NCI-H2196 (cell line): ENCODE results near the gene MAGI2.
"Not testable (repeated sequence)": the region's sequence is repeated elsewhere in the genome, so short reads cannot be mapped to it uniquely, and the experiment has no call there.

ENCODE experiments used
- DNase-seq: peaks from one replicate; lab custom pipeline; 2025; ENCODE audit not compliant: unreplicated experiment; lab: John Stamatoyannopoulos, UW

MAGI2 gene

GRCh38 chr7:78265486-78265885 lies 1188.0 kb downstream of the MAGI2 start:
- DNase-seq = no peak

DNA sequence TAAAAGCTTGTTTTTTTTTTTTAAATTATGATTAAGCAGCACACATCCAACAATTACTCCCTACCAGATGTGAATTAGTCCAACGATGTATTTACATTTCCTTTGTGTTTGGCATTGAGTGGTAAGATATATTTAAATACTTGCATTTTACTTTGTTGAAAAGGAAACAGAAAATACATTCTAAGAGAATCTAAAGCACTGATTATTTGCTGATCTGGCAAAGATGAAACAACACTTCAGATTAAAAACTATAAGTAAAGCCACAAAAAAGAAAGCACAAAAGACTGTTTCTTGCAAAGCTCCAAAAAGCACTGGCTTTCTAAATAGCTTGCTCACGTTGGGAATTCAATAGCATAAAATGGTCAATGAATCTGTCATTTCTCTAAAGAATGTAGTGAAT lies 1188.4 kb downstream of the MAGI2 start:
- no peak for DNase-seq

DNA sequence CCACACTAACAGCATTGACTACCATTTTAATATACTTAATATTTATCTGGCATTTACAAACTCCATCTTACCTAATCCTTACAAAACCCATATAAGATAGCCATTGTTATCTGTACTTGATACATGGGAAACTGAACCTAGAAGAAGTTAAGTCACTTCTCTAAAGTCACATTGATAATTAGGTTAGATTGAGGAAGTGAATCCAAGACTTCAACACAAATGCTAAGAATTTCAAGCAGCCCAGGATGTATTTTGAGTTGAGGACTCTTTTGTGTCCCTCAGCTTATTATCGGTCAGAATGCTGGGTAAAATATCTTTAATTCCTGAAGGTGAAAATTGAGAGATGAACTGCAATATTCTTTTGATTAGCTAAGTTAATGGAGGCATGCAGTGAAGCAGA lies 1189.4 kb downstream of the MAGI2 start:
- DNase-seq = no peak

DNA sequence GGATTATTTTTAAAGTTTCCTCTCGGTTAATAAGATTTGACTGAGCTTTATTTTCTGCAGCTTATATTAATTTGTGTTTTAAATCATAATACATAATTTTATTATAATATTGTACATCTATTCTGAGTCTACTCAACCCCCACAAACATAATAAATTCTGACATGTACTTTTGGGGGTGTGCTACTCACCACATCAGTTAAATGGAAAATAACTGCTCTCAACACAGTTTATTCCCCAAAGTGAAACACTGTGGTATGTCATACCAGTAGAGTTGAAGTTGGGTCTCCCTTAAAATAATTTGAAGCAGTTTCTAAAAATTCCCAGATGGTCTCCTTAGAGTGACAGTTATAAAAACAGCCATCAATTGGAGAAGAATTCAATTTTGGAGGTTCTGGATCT lies 1191.7 kb downstream of the MAGI2 start:
- DNase-seq = no peak

DNA sequence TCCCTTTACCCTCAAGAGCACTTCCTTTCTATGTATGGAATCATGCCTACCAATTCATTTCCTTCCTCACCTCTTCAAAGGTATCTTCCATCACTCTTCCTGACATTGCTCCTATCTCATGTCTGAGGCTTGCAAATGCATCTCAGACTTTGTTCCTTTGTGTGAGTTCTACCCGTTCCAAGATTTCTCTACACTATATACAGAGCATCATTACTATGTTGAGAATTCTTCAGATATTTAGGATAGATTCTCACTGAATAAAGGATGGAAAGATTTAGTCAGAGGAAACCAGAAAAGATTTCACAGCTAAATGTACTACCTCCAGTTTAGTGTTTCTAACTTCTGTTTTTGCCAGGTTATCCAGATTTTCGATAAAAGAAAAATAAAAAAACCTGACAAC lies 1192.2 kb downstream of the MAGI2 start:
- DNase-seq = no peak

GRCh38 chr7:78260826-78261225 lies 1192.6 kb downstream of the MAGI2 start:
- DNase-seq = no peak

GRCh38 chr7:78254726-78255055 lies 1198.8 kb downstream of the MAGI2 start:
- DNase-seq = no peak

DNA sequence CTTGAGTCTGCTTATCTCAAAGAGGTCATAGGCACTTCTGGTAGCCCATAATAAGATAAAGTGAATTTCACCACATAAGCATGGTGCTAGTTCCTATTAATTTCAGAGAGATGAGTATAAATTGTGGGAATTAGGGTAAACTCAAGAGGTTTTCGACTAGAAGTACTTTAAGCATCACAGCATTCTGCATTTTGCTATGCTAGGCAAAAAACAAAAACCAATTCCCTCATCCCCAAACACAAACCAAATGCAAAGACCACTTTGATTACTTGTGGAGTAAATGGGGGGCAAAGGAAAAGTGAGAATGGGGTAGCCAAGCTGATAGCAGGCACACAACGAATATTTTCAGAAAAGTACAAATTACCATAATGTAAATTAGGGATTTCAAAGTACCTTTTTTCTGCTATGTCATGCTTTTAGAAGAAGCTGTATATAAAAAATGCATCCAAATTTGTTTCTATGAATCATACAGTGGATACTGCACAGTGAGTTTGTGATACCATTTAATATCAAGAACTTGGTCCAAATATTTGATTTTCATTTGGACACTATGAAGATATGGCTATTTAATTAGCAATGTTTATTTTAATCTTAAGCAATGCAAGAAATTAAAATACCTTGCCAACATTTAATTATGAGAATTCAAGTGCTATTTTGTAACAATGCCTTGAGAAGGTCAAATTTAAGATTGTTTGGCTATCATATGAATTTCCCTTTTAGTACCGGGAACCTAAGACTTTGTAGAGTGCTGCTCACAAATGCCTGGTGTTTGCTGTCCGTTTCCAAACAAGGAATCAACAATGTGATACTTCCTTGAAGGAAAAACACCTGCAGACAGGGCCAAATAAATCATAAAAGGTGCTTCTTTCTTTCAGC lies 1199.4 kb downstream of the MAGI2 start:
- DNase-seq = no peak

- no peak for DNase-seq
These were observed 1204.6 kb downstream of the MAGI2 start for GRCh38 chr7:78248867-78249266.

DNA sequence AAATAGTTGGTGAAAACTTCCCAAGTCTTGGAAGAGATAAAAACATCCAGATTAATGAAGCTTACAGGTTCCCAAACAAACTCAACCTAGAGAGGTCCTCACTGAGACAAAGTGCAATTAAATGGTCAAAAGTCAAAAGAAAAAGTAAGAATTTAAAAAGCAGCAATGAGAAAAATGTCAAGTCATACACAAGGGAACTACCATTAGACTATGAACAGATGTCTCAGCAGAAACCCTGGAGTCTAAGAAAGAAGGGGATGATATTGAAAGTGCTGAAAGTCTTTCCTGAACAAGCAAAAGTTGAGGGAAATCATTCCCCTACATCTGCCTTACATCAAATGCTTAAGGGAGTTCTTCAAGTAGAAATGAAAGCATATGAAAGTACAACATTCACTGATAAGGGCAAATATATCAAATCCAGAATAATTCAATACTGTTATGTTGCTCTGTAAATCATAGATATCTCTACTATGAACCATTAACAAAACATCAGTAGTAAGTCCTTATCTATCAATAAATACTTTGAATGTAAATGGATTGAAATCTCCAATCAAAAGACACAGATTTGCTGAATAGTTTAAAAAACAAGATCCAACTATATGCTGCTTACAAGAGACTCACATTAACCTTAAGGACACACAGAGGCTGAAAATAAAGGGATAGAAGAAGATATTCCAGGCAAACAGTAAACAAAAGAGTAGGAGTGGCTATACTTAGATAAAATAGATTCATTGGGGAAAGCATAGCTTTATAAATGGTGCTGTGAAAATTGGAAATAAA lies 1205.4 kb downstream of the MAGI2 start:
- DNase-seq = no peak

DNA sequence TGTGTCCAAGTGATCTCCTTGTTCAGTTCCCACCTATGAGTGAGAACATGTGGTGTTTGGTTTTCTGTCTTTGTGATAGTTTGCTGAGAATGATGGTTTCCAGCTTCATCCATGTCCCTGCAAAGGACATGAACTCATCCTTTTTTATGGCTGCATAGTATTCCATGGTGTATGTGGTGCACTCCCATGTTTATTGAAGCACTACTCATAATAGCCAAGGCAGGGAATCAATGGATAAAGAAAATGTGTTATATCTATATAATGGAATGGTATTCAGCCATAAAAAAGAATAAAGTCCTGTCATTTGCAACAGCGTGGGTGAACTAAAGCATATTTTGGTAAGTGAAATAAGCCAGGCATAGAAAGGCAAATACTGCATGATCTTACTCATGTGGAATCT lies 1213.3 kb downstream of the MAGI2 start:
- DNase-seq = not testable (repeated sequence)

- DNase-seq = no peak
These were observed 1218.8 kb downstream of the MAGI2 start for GRCh38 chr7:78234634-78235033.

DNA sequence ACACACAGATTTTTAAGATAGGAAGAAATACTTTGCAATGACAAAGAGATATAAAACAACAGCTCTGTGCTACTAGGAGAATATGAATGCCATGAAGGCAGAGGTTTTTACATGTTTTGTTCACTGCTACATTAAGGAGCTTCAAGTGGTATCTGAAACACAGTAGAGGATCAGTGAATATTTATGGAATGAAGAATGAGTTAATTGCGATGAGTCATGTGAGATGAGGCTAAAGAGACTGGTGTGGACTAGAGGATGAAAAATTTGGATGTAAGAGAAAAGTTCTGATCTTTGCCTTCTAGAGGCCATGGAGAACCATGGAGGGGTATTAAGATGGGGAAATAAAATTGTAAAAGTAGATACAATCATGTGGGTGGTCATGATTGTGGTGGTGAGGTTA lies 1220.7 kb downstream of the MAGI2 start:
- DNase-seq = no peak

DNA sequence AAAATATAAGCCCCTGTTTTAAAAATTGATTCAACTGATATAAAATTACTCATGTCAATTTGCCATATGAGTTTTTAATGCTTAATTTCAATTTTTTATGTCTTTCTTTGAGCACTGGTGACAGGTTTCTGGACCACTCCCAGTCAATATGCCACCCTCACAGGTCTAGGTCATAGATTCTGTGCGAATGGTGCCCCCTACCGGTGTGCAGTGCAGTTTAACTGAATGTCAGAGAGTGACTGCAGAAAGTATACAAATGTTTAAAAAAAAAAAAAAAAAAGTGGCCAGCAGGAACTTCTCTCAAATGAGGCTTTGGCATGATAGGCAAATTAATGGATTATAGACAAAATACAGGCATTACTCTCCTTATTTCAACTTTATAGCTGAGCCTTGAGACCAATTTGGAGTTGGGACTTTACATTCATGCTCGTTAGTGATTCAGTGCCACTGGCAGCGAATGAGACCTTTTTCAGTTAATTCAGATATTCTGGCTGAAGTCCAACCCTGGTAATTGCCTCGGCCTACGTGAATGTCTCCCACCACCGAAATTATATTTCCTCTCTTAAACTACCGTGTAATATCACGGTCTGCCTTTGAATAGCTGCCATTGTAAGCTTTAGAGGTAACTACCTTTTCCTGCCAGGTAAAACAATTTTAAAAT lies 1227.3 kb downstream of the MAGI2 start:
- DNase-seq = peak; percentile 10

GRCh38 chr7:78225534-78225933 lies 1227.9 kb downstream of the MAGI2 start:
- DNase-seq = no peak

- no peak for DNase-seq
These were observed 1228.5 kb downstream of the MAGI2 start for GRCh38 chr7:78224923-78225322.

DNA sequence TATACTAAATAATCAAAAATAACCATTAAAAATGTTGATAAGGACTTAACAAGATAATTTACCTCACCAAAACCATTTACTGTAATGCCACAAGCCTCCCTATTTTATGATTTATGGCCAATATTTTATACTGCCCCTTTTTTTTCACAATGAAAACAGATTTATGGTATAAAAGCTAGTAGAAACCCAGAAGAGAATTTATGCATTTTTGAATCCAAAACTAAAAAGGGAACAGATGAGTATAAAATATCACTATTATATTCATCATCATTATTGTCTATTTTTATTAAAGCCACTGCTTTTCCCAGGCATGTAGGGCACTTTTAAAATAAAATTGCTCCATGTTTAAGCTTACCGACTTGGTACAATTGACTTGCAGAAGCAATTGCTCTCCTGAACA lies 1229.9 kb downstream of the MAGI2 start:
- no peak for DNase-seq

GRCh38 chr7:78222001-78222751 lies 1231.3 kb downstream of the MAGI2 start:
- DNase-seq = no peak

DNA sequence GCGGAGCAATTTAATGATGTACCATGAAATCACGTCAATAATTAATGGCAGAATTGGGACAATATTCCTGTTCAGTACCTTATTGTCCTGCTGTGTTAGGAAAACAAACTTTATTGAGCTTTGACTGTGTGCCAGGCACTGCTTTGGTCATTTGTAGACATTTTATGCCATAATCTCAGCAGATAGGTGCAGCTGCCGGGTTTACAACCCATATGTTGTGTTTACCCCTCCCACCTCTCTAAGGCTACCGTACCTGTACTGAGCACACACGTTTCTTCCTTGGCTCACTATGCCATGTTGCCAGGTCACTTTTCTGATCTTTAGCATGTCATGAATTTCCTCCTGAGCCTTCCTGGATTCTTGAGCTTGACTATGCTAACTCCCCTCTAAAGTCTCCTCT lies 1232.7 kb downstream of the MAGI2 start:
- no peak for DNase-seq

DNA sequence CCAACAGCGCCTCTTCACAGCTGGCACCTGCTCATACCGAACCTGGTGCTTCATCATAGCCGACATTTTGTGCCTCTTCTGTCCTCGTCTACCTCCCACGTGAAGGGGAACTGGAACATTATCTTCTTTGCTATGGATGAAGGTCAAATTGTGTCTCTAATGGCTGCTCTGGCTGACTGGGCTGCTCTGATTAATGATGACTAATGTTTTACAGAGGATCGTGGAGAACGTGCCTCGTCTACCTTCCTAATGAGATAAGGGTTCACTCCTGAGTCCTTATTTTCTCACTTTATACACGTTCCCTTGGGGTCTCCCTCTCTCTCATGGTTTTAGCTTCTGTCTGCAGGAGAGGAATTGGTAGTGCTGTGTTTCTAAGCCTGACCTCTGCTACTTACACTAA lies 1234.6 kb downstream of the MAGI2 start:
- DNase-seq = no peak

- no peak for DNase-seq
These were observed 1235.4 kb downstream of the MAGI2 start for GRCh38 chr7:78218051-78218450.
